IMR-90 (cell line): Measurements from ENCODE around the gene OR51B4. TPM values are rescaled to one million over a fixed set of nuclear protein-coding genes. Genes with fewer than 3 reads are reported as not detected.

ENCODE experiments used
- ATAC-seq: fragments of 200-7000 bp; cut with Tn5 transposase; 2 replicates; pipeline ENCODE4 v1.9.1; 2020; ENCODE audit warnings: low read depth, mild to moderate bottlenecking, moderate library complexity
- BruUV-seq: library from RNA; stranded (reverse); fragments of 400-500 nt; replicated peaks from 2 replicates; lab custom pipeline; 2021; lab: Mats Ljungman, UMichigan
- CTCF ChIA-PET: fragments of 300-600 bp; formaldehyde crosslinking; extraction: SDS; loops from one replicate; lab custom pipeline; 2021; ENCODE audit warnings: antibody characterized with exemption; lab: Yijun Ruan, JAX
- POLR2A ChIA-PET: fragments of 300-600 bp; sonication (Branson Sonifier 250); formaldehyde crosslinking; loops from one replicate; lab custom pipeline; 2022; ENCODE audit warnings: antibody characterized with exemption; ENCODE audit not compliant: unreplicated experiment; lab: Charles Lee
- DNase-seq: peaks from one replicate; pipeline ENCODE4 v3.0.0; 2013
- H2AFZ ChIP-seq: replicated peaks from 2 replicates; pipeline ENCODE3; 2013; ENCODE audit warnings: low read length, mild to moderate bottlenecking; ENCODE audit not compliant: poor library complexity
- H2AK5ac ChIP-seq: 2 replicates; pipeline ENCODE4 v1.6.1; 2013; ENCODE audit warnings: low read depth, low read length, inconsistent platforms
- H2AK9ac ChIP-seq: replicated peaks from 2 replicates; pipeline ENCODE3; 2013; ENCODE audit warnings: mild to moderate bottlenecking, low read depth, low read length, moderate library complexity; ENCODE audit not compliant: poor library complexity
- H2BK120ac ChIP-seq: 2 replicates; pipeline ENCODE4 v1.6.1; 2013; ENCODE audit warnings: low read depth, low read length, inconsistent platforms
- H2BK15ac ChIP-seq: 3 replicates; pipeline ENCODE4 v1.6.1; 2013; ENCODE audit warnings: low read depth, low read length, inconsistent platforms
- H2BK20ac ChIP-seq: 2 replicates; pipeline ENCODE4 v1.6.1; 2013; ENCODE audit warnings: low read depth, mild to moderate bottlenecking, inconsistent platforms, low read length, moderate library complexity
- H2BK5ac ChIP-seq: 2 replicates; pipeline ENCODE4 v1.6.1; 2013; ENCODE audit warnings: mild to moderate bottlenecking, low read depth, low read length, inconsistent platforms; ENCODE audit not compliant: poor library complexity, severe bottlenecking
- H3K14ac ChIP-seq: replicated peaks from 2 replicates; pipeline ENCODE4 v1.6.1; 2013; ENCODE audit warnings: low read depth, low read length, inconsistent platforms
- H3K18ac ChIP-seq: 2 replicates; pipeline ENCODE4 v1.6.1; 2013; ENCODE audit warnings: low read depth, low read length, control low read depth
- H3K23ac ChIP-seq: 2 replicates; pipeline ENCODE4 v1.6.1; 2013; ENCODE audit warnings: low read depth, low read length, inconsistent platforms
- H3K27ac ChIP-seq: 2 replicates; pipeline ENCODE4 v1.5.1; 2013; ENCODE audit warnings: mild to moderate bottlenecking, control low read depth, low read length; ENCODE audit not compliant: insufficient read depth
- H3K27me3 ChIP-seq: 2 replicates; pipeline ENCODE4 v1.6.1; 2013; ENCODE audit warnings: low read length; ENCODE audit not compliant: control insufficient read depth, insufficient read depth
- H3K36me3 ChIP-seq: 2 replicates; pipeline ENCODE4 v1.6.1; 2013; ENCODE audit warnings: low read length, mixed read lengths; ENCODE audit not compliant: control insufficient read depth, insufficient read depth
- H3K4ac ChIP-seq: 2 replicates; pipeline ENCODE4 v1.6.1; 2013; ENCODE audit warnings: low read depth, low read length, inconsistent platforms
- H3K4me1 ChIP-seq: 2 replicates; pipeline ENCODE4 v1.6.1; 2013; ENCODE audit warnings: low read length, mixed read lengths; ENCODE audit not compliant: control insufficient read depth, insufficient read depth
- H3K4me2 ChIP-seq: 2 replicates; pipeline ENCODE4 v1.6.1; 2013; ENCODE audit warnings: low read depth, mild to moderate bottlenecking, control low read depth, low read length, moderate library complexity
- H3K4me3 ChIP-seq: 2 replicates; pipeline ENCODE4 v1.5.1; 2013; ENCODE audit warnings: low read depth, mild to moderate bottlenecking, control low read depth, low read length, moderate library complexity; ENCODE audit not compliant: insufficient read depth
- H3K56ac ChIP-seq: 2 replicates; pipeline ENCODE4 v1.6.1; 2013; ENCODE audit warnings: low read length, inconsistent platforms; ENCODE audit not compliant: insufficient read depth; ENCODE audit errors: extremely low read depth
- H3K79me1 ChIP-seq, 2 experiments: 2 replicates each; pipeline ENCODE4 v1.6.1; 2013; ENCODE audit warnings: low read length in 2 of 2, inconsistent platforms in 1 of 2, low read depth in 1 of 2
- H3K9ac ChIP-seq: 2 replicates; pipeline ENCODE4 v1.6.1; 2013; ENCODE audit warnings: low read depth, low read length, control low read depth
- H3K9me1 ChIP-seq: 2 replicates; pipeline ENCODE4 v1.6.1; 2013; ENCODE audit warnings: low read length, inconsistent platforms; ENCODE audit not compliant: insufficient read depth
- H3K9me3 ChIP-seq: 2 replicates; pipeline ENCODE4 v1.6.1; 2013; ENCODE audit warnings: low read length; ENCODE audit not compliant: control insufficient read depth, insufficient read depth
- H4K20me1 ChIP-seq: 2 replicates; pipeline ENCODE4 v1.6.1; 2013; ENCODE audit warnings: low read length, inconsistent platforms; ENCODE audit not compliant: insufficient read depth
- H4K5ac ChIP-seq: 2 replicates; pipeline ENCODE4 v1.6.1; 2013; ENCODE audit warnings: mild to moderate bottlenecking, low read depth, low read length, control low read depth
- H4K8ac ChIP-seq, 2 experiments: 2 replicates each; pipeline ENCODE4 v1.6.1; 2013; ENCODE audit warnings: low read depth in 2 of 2, low read length in 2 of 2, control low read depth in 1 of 2, inconsistent platforms in 1 of 2
- H4K91ac ChIP-seq: 2 replicates; pipeline ENCODE4 v1.6.1; 2013; ENCODE audit warnings: low read depth, low read length, inconsistent platforms; ENCODE audit not compliant: insufficient read depth
- BHLHE40 ChIP-seq: fragments of 150-350 bp; IDR thresholded peaks from 2 replicates; pipeline ENCODE4 v1.6.1; 2016; ENCODE audit warnings: mild to moderate bottlenecking, low read depth, low read length
- FOS ChIP-seq: fragments of 150-350 bp; IDR thresholded peaks from 2 replicates; pipeline ENCODE4 v1.6.1; 2016; ENCODE audit warnings: low read depth, low read length
- MAZ ChIP-seq: IDR thresholded peaks from 2 replicates; pipeline ENCODE4 v1.6.1; 2012; ENCODE audit warnings: low read depth, mild to moderate bottlenecking, low read length, improper control_type of control experiment, moderate library complexity, borderline replicate concordance
- NFE2L2 ChIP-seq: fragments of 150-350 bp; IDR thresholded peaks from 2 replicates; pipeline ENCODE4 v1.6.1; 2016; ENCODE audit warnings: low read depth, mild to moderate bottlenecking, low read length
- RCOR1 ChIP-seq: IDR thresholded peaks from 2 replicates; pipeline ENCODE4 v1.6.1; 2012; ENCODE audit warnings: mild to moderate bottlenecking, low read length, improper control_type of control experiment; ENCODE audit not compliant: insufficient replicate concordance
- RFX5 ChIP-seq: IDR thresholded peaks from 2 replicates; pipeline ENCODE4 v1.8.0; 2012; ENCODE audit warnings: low read depth, mild to moderate bottlenecking, low read length, moderate library complexity
- dilution Hi-C: fragments of 300-500 bp; cut with HindIII; formaldehyde crosslinking; loops from one replicate; pipeline ENCODE4 v1.14.3; 2018; ENCODE audit warnings: low sequenced_read_pairs; ENCODE audit not compliant: unreplicated experiment
- in situ Hi-C: fragments of 300-500 bp; cut with MboI; formaldehyde crosslinking; loops from 3 replicates; pipeline ENCODE4 v1.14.3; 2019; ENCODE audit warnings: low sequenced_read_pairs, inconsistent platforms, mixed read lengths
- intact Hi-C: fragments of 100-400 bp; cut with micrococcal nuclease; formaldehyde crosslinking; loops from 2 replicates; pipeline ENCODE4 v1.10.0; 2022
- polyA plus RNA-seq, 3 experiments: library from polyadenylated mRNA; depleted of rRNA; stranded (reverse); fragments of >200 nt; gene quantifications; 2 replicates each; pipeline ENCODE4 v1.2.3, GENCODE V29; 2012; ENCODE audit warnings: low replicate concordance in 1 of 3
- total RNA-seq: library from RNA; depleted of rRNA; stranded (reverse); fragments of >200 nt; gene quantifications from 2 replicates; pipeline ENCODE4 v1.2.3, GENCODE V29; 2012
- TF ChIP-seq, protein P1 (sequence below): conservative IDR thresholded peaks from 2 replicates; pipeline ENCODE4 v1.5.1; 2012; ENCODE audit warnings: mild to moderate bottlenecking, low read depth, low read length, improper control_type of control experiment

The OR51B4 gene
- total and polyA plus RNA-seq, 2 of the 4 experiments (the other 2 are of a cell fraction), result not detected

DNA sequence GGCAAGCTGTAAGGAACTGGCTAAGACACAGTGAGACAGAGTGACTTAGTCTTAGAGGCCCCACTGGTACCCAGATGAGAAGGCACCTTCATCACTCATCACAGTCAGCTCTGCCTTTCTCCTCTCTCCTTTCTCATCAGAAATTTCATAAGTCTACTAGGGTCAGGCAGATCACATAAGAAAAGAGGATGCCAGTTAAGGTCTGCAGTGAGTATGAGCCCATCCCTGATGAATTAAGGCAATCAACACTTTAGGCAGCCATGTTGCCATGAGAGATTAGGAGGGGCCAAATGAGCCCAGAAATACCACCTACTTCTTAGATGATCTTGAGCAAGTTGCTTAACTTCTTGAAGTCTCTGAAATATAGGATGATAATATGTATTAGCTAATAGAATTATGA is 20.1 kb downstream of the OR51B4 start:
- ChIA-PET CTCF (interaction anchor here (1.0 to 1.3 kb wide), 3 partner anchors 9 to 74 kb away, joined by 3 read pairs; no protein-coding TSS in a partner anchor), POLR2A (no interaction called here)
- peak overlapping the region; percentile 98 for H2BK120ac ChIP-seq
- no peak overlapping the region for H3K4me3 ChIP-seq
- H3K4me2 ChIP-seq, result no peak overlapping the region
- intact Hi-C loops (no loop called here), dilution Hi-C loops (no loop called here), in situ Hi-C loops (loop anchor here (10.0 kb wide), 1 partner anchor 83 kb away; no protein-coding TSS in a partner anchor)
- H3K27ac ChIP-seq, result peak overlapping the region; percentile 85
- H3K9ac ChIP-seq, result no peak overlapping the region
- peak overlapping the region; percentile 99; the same call in 2 of the 3 replicates for H2BK15ac ChIP-seq
- peak overlapping the region; percentile 82 for H3K4ac ChIP-seq
- H3K14ac ChIP-seq, result peak overlapping the region; percentile 91
- peak overlapping the region; percentile 94 for H2BK5ac ChIP-seq
- BruUV-seq, result no TSS peak
- H3K9me1 ChIP-seq, result peaks cover 7% of the 10 kb centered on the region; the same call in 1 of the 2 replicates
- H2AK5ac ChIP-seq, result peak overlapping the region; percentile 72
- peak overlapping the region; percentile 47 for H3K23ac ChIP-seq
- H2BK20ac ChIP-seq, result peak overlapping the region; percentile 99
- H3K56ac ChIP-seq, result peak overlapping the region; percentile 25
- H3K18ac ChIP-seq, result peak overlapping the region; percentile 97
- H4K5ac ChIP-seq, result peak overlapping the region; percentile 96
- no peaks in the 10 kb centered on the region for H3K36me3 ChIP-seq
- TF ChIP-seq BHLHE40 (no peak), FOS (no peak), MAZ (no peak), RCOR1 (no peak), RFX5 (no peak), NFE2L2 (no peak)
- TF ChIP-seq, protein P1, sequence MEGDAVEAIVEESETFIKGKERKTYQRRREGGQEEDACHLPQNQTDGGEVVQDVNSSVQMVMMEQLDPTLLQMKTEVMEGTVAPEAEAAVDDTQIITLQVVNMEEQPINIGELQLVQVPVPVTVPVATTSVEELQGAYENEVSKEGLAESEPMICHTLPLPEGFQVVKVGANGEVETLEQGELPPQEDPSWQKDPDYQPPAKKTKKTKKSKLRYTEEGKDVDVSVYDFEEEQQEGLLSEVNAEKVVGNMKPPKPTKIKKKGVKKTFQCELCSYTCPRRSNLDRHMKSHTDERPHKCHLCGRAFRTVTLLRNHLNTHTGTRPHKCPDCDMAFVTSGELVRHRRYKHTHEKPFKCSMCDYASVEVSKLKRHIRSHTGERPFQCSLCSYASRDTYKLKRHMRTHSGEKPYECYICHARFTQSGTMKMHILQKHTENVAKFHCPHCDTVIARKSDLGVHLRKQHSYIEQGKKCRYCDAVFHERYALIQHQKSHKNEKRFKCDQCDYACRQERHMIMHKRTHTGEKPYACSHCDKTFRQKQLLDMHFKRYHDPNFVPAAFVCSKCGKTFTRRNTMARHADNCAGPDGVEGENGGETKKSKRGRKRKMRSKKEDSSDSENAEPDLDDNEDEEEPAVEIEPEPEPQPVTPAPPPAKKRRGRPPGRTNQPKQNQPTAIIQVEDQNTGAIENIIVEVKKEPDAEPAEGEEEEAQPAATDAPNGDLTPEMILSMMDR, result no peak
- H2AK9ac ChIP-seq, result peak overlapping the region; percentile 6
- no peaks in the 10 kb centered on the region for H3K79me1 ChIP-seq
- H3K4me1 ChIP-seq, result peaks cover 16% of the 10 kb centered on the region
- H4K91ac ChIP-seq, result peak overlapping the region; percentile 96
- DNase-seq, result no peak
- no peak overlapping the region for H2AFZ ChIP-seq
- H3K27me3 ChIP-seq, result no peaks in the 10 kb centered on the region
- no peaks in the 10 kb centered on the region for H3K9me3 ChIP-seq
- H4K20me1 ChIP-seq, result no peaks in the 10 kb centered on the region
- no peak for ATAC-seq
- peak overlapping the region; percentile 67 to 97 for H4K8ac ChIP-seq
